GM12892 (cell line): Measurements from ENCODE around the gene GOLGA3.
"Not testable (repeated sequence)": the region's sequence is repeated elsewhere in the genome, so short reads cannot be mapped to it uniquely, and the experiment has no call there.

Experiments used
- POLR2A ChIP-seq: IDR thresholded peaks from 2 replicates; pipeline ENCODE4 v1.6.1; 2011; ENCODE audit warnings: low read depth, low read length, control low read depth
- POLR2AphosphoS5 ChIP-seq: IDR thresholded peaks from 2 replicates; pipeline ENCODE4 v1.6.1; 2011; ENCODE audit warnings: low read depth, low read length, control low read depth
- TAF1 ChIP-seq: IDR thresholded peaks from 2 replicates; pipeline ENCODE4 v1.6.1; 2011; ENCODE audit warnings: low read depth, mild to moderate bottlenecking, control low read depth, low read length, borderline replicate concordance

DNA sequence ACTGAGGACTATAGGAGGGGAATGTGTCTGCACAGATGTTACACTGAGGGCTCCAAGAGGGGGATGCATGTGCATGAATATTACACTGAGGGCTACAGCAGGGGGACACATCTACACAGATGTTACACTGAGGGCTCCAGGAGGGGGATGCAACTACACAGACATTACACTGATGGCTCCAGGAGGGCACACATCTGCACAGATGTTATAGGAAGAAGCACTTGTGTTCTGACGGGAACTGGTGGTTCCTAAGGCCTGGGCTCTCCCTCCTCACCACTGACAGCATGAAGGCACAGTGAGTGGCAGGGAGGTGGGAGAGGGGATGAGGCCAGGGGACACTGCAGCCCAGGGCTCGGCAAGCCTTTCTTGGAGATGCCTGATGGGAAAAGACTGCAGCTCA lies 36.7 kb downstream of the GOLGA3 start:
- not testable (repeated sequence) for TF ChIP-seq POLR2AphosphoS5, POLR2A, TAF1
